ENCODE results near the gene C2orf72.

The C2orf72 gene

DNA sequence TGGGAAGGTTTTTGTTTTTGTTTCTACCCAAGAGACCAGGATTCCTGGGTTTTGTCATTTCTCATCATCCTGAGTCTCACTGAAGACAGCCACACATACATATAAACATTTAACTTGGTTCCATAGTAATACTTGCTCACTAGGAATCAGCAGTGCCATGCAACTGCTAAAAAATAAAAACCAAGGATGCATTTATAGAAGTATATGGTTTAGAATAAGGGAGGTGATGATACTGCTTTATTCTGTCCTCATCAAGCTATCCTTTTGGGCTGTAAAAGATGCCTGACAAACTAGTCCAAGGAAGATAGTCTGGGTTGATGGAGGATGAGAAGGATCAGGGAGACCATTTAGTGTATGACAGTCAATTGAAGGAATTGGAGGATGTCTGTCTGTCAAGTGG lies 40.7 kb upstream of the C2orf72 start:
- DNase-seq (ENCODE audit: low read depth): no peak
- TF ChIP-seq, protein P1, sequence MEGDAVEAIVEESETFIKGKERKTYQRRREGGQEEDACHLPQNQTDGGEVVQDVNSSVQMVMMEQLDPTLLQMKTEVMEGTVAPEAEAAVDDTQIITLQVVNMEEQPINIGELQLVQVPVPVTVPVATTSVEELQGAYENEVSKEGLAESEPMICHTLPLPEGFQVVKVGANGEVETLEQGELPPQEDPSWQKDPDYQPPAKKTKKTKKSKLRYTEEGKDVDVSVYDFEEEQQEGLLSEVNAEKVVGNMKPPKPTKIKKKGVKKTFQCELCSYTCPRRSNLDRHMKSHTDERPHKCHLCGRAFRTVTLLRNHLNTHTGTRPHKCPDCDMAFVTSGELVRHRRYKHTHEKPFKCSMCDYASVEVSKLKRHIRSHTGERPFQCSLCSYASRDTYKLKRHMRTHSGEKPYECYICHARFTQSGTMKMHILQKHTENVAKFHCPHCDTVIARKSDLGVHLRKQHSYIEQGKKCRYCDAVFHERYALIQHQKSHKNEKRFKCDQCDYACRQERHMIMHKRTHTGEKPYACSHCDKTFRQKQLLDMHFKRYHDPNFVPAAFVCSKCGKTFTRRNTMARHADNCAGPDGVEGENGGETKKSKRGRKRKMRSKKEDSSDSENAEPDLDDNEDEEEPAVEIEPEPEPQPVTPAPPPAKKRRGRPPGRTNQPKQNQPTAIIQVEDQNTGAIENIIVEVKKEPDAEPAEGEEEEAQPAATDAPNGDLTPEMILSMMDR (conservative IDR thresholded peaks at IDR 0.05; ENCODE audit: control insufficient read depth, insufficient read depth, low read depth, low read length): no peak
- no peak overlapping the region for H3K4me3 ChIP-seq (ENCODE audit: control insufficient read depth, low read depth, low read length)

- no peak overlapping the region for H3K4me3 ChIP-seq (ENCODE audit: control insufficient read depth, low read depth, low read length)
- peak; percentile 24 for DNase-seq (ENCODE audit: low read depth)
- TF ChIP-seq, protein P1 (conservative IDR thresholded peaks at IDR 0.05; ENCODE audit: control insufficient read depth, insufficient read depth, low read depth, low read length): no peak
These were observed 38.4 kb upstream of the C2orf72 start for GRCh38 chr2:230998882-230999281.

DNA sequence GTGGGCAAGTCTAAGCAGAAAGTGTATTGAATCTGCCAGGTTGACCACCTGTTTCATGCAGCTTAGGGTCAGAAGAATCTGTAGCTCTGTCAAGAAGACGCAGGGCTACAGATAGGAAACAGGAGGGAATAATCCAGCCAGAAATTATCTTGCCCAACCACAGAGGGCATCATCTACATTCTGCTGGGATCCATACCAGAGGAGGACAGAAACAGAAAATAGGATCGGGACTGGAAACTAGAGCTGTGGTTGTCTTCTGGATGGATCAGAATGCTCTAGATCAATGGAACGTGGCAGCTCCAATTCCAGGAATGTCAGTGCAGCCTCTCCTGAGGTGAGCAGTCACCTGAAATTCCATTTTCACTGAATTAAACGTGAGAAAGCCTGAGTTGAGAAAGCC lies 37.8 kb upstream of the C2orf72 start:
- no peak overlapping the region for H3K4me3 ChIP-seq (ENCODE audit: control insufficient read depth, low read depth, low read length)
- DNase-seq (ENCODE audit: low read depth): no peak
- TF ChIP-seq, protein P1 (conservative IDR thresholded peaks at IDR 0.05; ENCODE audit: control insufficient read depth, insufficient read depth, low read depth, low read length): no peak

GRCh38 chr2:231000211-231000904 lies 37.0 kb upstream of the C2orf72 start:
- H3K4me3 ChIP-seq (ENCODE audit: control insufficient read depth, low read depth, low read length): no peak overlapping the region
- no peak for DNase-seq (ENCODE audit: low read depth)
- TF ChIP-seq, protein P1 (conservative IDR thresholded peaks at IDR 0.05; ENCODE audit: control insufficient read depth, insufficient read depth, low read depth, low read length): no peak

GRCh38 chr2:231001036-231001435 lies 36.3 kb upstream of the C2orf72 start:
- H3K4me3 ChIP-seq (ENCODE audit: control insufficient read depth, low read depth, low read length): no peak overlapping the region
- no peak for DNase-seq (ENCODE audit: low read depth)
- TF ChIP-seq, protein P1 (conservative IDR thresholded peaks at IDR 0.05; ENCODE audit: control insufficient read depth, insufficient read depth, low read depth, low read length): no peak

DNA sequence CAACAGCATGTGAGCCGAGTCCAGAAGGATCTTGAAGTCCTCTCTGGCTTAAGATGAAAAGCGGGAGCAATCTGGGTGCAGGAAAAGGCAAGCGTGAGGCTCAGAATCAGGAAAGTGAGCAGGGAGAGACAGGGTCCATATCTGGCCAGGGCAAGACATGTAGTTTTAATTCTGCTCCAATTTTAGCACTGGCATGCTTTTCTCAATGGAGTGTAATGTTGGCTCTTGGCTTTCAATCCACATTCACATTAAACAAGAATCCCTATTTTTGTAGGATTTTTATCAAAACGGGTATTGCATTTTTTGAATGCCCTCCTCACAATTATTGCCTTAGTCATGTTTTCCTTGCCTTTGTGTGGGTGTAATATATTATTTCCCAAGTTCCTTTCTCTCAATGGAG lies 35.4 kb upstream of the C2orf72 start:
- no peak for DNase-seq (ENCODE audit: low read depth)
- H3K4me3 ChIP-seq (ENCODE audit: control insufficient read depth, low read depth, low read length): no peak overlapping the region
- TF ChIP-seq, protein P1 (conservative IDR thresholded peaks at IDR 0.05; ENCODE audit: control insufficient read depth, insufficient read depth, low read depth, low read length): no peak

Data from fibroblast of mammary gland (primary cell).